HG03571 (cell line): ENCODE results near the gene PTK6.
"Not testable (repeated sequence)": the region's sequence is repeated elsewhere in the genome, so short reads cannot be mapped to it uniquely, and the experiment has no call there.

Experiments
- ATAC-seq: cut with Tn5 transposase; IDR thresholded peaks from one replicate; pipeline ENCODE4 v1.9.1; 2021; ENCODE audit not compliant: unreplicated experiment

Gene PTK6

DNA sequence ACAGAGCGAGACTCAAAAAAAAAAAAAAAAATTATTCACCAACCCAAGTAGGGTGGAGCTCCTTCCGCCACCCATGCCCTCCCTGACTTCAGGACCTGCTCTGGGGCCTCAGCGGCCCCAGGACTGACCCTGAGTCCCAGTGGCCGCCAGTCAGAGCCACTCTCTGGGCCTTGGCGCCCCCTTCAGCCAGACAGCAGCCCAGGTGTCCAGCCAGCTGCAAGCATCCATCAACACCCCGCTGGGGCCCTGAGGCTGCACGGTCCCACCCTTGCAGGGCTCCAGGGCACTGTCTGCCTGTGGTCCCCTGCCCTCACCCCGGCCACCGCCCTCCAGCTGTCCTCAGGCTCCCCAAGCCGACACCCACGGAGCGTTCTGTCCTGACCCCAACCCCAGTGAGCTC, 53.3 kb downstream of the PTK6 start:
- ATAC-seq = no peak

GRCh38 chr20:63482021-63482587, 55.1 kb downstream of the PTK6 start:
- ATAC-seq = no peak

DNA sequence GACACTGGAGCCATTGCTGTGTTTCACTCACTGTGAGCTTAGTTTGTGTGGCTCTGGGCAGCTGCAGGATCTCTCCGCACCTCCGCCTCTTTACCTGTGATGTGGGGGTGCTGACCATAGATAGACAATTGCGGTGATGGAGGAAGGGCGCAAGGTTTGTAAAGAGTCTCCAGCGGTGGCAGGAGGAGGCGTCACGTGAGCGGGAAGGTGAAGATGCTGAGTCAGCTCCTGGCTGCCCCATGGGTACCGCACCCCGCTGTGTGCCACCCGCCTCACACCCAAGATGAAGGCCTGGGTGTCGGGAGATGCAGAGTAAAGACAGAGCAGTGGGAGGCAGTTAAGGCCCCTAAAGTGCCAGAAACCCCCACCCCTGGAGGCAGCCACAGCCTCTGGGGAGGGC, 55.7 kb downstream of the PTK6 start:
- ATAC-seq = no peak

- not testable (repeated sequence) for ATAC-seq
These were observed 57.3 kb downstream of the PTK6 start for GRCh38 chr20:63479695-63480419.

DNA sequence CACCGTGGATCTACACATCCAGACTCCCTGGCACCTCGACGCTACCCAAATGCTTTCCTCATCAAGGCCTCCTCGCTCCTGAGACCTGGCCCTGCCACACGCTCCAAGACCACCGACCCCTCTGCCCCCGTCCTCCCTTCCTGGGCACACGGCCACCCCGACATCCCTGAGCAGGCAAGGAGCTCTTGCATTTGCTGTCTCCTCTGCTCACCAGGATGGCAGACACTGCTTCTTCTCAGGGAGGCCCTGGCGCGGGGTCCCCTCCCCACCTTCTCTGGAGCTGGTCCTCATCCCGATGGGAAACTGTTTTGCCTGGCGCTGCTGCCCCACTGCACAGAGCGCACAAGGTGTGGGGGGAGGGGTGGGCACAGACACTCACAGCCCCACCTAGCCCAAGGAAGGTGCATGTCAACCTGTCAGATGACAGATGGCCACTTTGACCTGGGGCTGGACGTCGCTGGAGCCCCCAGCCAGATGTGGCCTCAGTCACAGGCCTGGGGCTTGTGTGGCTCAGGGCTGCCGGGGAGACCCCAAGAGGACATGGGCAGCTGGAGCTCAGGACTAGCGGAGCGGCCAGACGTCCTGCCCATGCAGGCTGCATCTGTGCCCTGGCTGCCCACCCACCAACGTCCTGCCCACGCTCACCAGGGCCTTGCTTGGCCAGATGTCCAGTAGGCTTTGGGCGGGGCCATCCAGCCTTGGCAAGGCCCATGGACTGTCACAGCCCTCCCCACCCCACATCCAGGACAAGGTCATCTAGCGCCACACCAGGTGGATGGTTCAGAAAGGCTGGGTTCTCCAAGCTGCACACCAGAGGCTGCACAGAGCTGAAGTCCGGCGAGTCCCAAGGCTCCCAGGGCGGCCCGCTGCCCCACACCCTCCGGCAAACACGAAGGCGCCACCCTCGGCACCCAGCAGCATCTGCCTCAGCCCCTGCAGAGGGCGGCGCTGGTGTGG, 58.6 kb downstream of the PTK6 start:
- ATAC-seq = no peak
